Measurements from ENCODE around the gene NGEF. TPM values are rescaled to one million over a fixed set of nuclear protein-coding genes. Genes with fewer than 3 reads are reported as not detected.
"Not testable (repeated sequence)": the region's sequence is repeated elsewhere in the genome, so short reads cannot be mapped to it uniquely, and the experiment has no call there.

NGEF gene
- total RNA-seq, 4 donors from 2014 or later: 0.29 to 18.4 (median 5.2) TPM

GRCh38 chr2:232852676-232853075, 160.4 kb downstream of the NGEF start:
- intact Hi-C loops (cut with DNase I; ENCODE audit: low total_unique reads): no loop called here
- Histone ChIP-seq H3K9me3 (no peaks in the 10 kb centered on the region), H3K36me3 (no peaks in the 10 kb centered on the region), H3K4me1 (no peaks in the 10 kb centered on the region), H3K4me3 (no peak overlapping the region), H3K27ac (no peak overlapping the region), H3K27me3 (no peaks in the 10 kb centered on the region)
- no peak for DNase-seq
- TF ChIP-seq, protein P1, sequence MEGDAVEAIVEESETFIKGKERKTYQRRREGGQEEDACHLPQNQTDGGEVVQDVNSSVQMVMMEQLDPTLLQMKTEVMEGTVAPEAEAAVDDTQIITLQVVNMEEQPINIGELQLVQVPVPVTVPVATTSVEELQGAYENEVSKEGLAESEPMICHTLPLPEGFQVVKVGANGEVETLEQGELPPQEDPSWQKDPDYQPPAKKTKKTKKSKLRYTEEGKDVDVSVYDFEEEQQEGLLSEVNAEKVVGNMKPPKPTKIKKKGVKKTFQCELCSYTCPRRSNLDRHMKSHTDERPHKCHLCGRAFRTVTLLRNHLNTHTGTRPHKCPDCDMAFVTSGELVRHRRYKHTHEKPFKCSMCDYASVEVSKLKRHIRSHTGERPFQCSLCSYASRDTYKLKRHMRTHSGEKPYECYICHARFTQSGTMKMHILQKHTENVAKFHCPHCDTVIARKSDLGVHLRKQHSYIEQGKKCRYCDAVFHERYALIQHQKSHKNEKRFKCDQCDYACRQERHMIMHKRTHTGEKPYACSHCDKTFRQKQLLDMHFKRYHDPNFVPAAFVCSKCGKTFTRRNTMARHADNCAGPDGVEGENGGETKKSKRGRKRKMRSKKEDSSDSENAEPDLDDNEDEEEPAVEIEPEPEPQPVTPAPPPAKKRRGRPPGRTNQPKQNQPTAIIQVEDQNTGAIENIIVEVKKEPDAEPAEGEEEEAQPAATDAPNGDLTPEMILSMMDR (IDR thresholded peaks at IDR 0.05): no peak
- no peak for TF ChIP-seq POLR2A (IDR thresholded peaks at IDR 0.05)

DNA sequence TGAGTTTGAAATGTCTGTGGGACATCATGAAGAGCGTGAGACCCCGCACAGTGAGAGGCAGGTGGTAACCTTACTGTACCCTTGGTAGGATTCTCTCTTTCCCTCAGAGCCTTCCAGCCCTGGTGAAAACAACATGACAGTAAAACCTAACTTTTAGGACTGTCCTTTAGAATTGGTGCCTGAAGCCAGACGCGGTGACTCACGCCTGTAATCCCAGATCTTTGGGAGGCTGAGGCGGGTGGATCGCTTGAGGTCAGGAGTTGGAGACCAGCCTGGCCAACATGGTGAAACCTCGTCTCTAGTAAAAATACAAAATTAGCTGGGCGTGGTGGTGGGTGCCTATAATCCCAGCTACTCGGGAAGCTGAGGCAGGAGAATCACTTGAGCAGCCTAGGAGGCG, 161.0 kb downstream of the NGEF start:
- H3K27me3 ChIP-seq; intact Hi-C loops (cut with DNase I; ENCODE audit: low total_unique reads); H3K36me3 ChIP-seq; H3K4me1 ChIP-seq; H3K27ac ChIP-seq; DNase-seq; H3K4me3 ChIP-seq; H3K9me3 ChIP-seq: not testable (repeated sequence)

GRCh38 chr2:232850039-232850438, 163.0 kb downstream of the NGEF start:
- H3K4me1 ChIP-seq: no peaks in the 10 kb centered on the region
- no peaks in the 10 kb centered on the region for H3K36me3 ChIP-seq
- intact Hi-C loops (cut with DNase I; ENCODE audit: low total_unique reads): no loop called here
- no peak overlapping the region for H3K27ac ChIP-seq
- H3K27me3 ChIP-seq: no peaks in the 10 kb centered on the region
- H3K4me3 ChIP-seq: no peak overlapping the region
- H3K9me3 ChIP-seq: no peaks in the 10 kb centered on the region
- no peak for TF ChIP-seq POLR2A (IDR thresholded peaks at IDR 0.05)
- TF ChIP-seq, protein P1 (IDR thresholded peaks at IDR 0.05): no peak
- DNase-seq: no peak

DNA sequence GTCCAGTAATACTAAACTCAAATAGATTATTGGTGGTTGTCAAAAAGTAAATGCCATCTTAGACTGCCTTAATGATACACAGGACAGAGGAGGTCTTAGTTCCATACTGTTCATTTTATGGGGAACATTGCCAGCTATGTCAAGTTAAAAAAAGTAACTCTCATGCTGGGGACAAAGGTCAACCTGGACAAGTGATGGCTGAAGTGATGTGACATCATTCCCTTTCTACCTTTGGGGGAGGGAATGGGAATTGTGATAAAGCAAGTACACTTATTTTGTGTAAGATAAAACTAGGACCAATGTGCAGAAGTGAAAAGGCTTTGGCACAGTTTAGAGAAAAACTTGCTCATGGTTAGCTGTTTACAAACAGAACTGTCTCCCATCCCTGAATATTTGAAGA, 167.0 kb downstream of the NGEF start:
- H3K4me1 ChIP-seq: no peaks in the 10 kb centered on the region
- H3K27ac ChIP-seq: no peak overlapping the region
- no peak for DNase-seq
- TF ChIP-seq POLR2A (IDR thresholded peaks at IDR 0.05): no peak
- TF ChIP-seq, protein P1 (IDR thresholded peaks at IDR 0.05): no peak
- intact Hi-C loops (cut with DNase I; ENCODE audit: low total_unique reads): no loop called here
- H3K4me3 ChIP-seq: no peak overlapping the region
- H3K9me3 ChIP-seq: no peaks in the 10 kb centered on the region
- H3K36me3 ChIP-seq: no peaks in the 10 kb centered on the region
- H3K27me3 ChIP-seq: no peaks in the 10 kb centered on the region

GRCh38 chr2:232843834-232844233, 169.2 kb downstream of the NGEF start:
- Histone ChIP-seq H3K4me3 (no peak overlapping the region), H3K27me3 (no peaks in the 10 kb centered on the region), H3K36me3 (no peaks in the 10 kb centered on the region), H3K27ac (no peak overlapping the region), H3K9me3 (no peaks in the 10 kb centered on the region), H3K4me1 (no peaks in the 10 kb centered on the region)
- no peak for DNase-seq
- intact Hi-C loops (cut with DNase I; ENCODE audit: low total_unique reads): no loop called here
- TF ChIP-seq, protein P1 (IDR thresholded peaks at IDR 0.05): no peak
- TF ChIP-seq POLR2A (IDR thresholded peaks at IDR 0.05): no peak

GRCh38 chr2:232842689-232843088, 170.4 kb downstream of the NGEF start:
- Histone ChIP-seq H3K9me3 (no peaks in the 10 kb centered on the region), H3K36me3 (no peaks in the 10 kb centered on the region), H3K4me3 (no peak overlapping the region), H3K27me3 (no peaks in the 10 kb centered on the region), H3K4me1 (no peaks in the 10 kb centered on the region), H3K27ac (no peak overlapping the region)
- TF ChIP-seq, protein P1 (IDR thresholded peaks at IDR 0.05): no peak
- no peak for TF ChIP-seq POLR2A (IDR thresholded peaks at IDR 0.05)
- intact Hi-C loops (cut with DNase I; ENCODE audit: low total_unique reads): no loop called here
- no peak for DNase-seq

All from uterus (tissue), 4 donors.